HEK293 (cell line): ENCODE measurements around the gene R3HDM4.

Source experiments
- CTCF ChIA-PET: fragments of 350-600 bp; formaldehyde crosslinking; extraction: SDS; loops from one replicate; lab custom pipeline; 2021; ENCODE audit warnings: antibody characterized with exemption; lab: Yijun Ruan, JAX
- POLR2A ChIA-PET: fragments of 300-600 bp; formaldehyde crosslinking; extraction: SDS; loops from one replicate; lab custom pipeline; 2020; ENCODE audit warnings: antibody characterized with exemption, inconsistent platforms; lab: Yijun Ruan, JAX
- H3K27ac ChIP-seq: fragments of 200-500 bp; sonication (Bioruptor generic); 2 replicates; pipeline ENCODE4 v1.5.1; 2014; ENCODE audit warnings: low read depth, low read length, control low read depth, inconsistent platforms; ENCODE audit errors: extremely low read depth
- H3K36me3 ChIP-seq, 2 experiments: fragments of 200-500 bp in 1 of 2; sonication (Bioruptor generic) in 1 of 2; 1 replicate in 1 of 2; 2 replicates in 1 of 2; pipeline ENCODE4 v1.5.1; 2014 to 2017; ENCODE audit warnings: inconsistent platforms in 2 of 2, low read length in 2 of 2; ENCODE audit not compliant: control insufficient read depth in 2 of 2, insufficient read depth in 1 of 2
- H3K4me1 ChIP-seq: fragments of 200-500 bp; sonication (Bioruptor generic); 2 replicates; pipeline ENCODE4 v1.5.1; 2014; ENCODE audit warnings: mild to moderate bottlenecking, low read length, inconsistent platforms; ENCODE audit not compliant: control insufficient read depth, insufficient read depth
- H3K4me3 ChIP-seq: 2 replicates; pipeline ENCODE4 v1.5.1; 2011; ENCODE audit warnings: low read depth, mild to moderate bottlenecking, control low read depth, low read length, moderate library complexity
- H3K9me3 ChIP-seq: fragments of 200-500 bp; sonication (Bioruptor generic); 2 replicates; pipeline ENCODE4 v1.5.1; 2014; ENCODE audit warnings: low read depth, low read length, inconsistent platforms; ENCODE audit not compliant: control insufficient read depth, insufficient read depth
- ATF2 ChIP-seq: fragments of 450-650 bp; formaldehyde crosslinking; IDR thresholded peaks from 2 replicates; pipeline ENCODE4 v1.5.1; 2016; ENCODE audit warnings: missing biosample characterization, missing genetic modification characterization, low read depth
- EGR2 ChIP-seq: fragments of 450-650 bp; formaldehyde crosslinking; IDR thresholded peaks from 2 replicates; pipeline ENCODE4 v1.5.1; 2016; ENCODE audit warnings: low read depth, missing biosample characterization, missing genetic modification characterization
- GLIS2 ChIP-seq: fragments of 450-650 bp; formaldehyde crosslinking; IDR thresholded peaks from 2 replicates; pipeline ENCODE4 v1.5.1; 2016; ENCODE audit warnings: missing biosample characterization, missing genetic modification characterization
- KLF8 ChIP-seq: fragments of 450-650 bp; formaldehyde crosslinking; IDR thresholded peaks from 2 replicates; pipeline ENCODE4 v1.5.1; 2016; ENCODE audit warnings: missing biosample characterization, missing genetic modification characterization
- PATZ1 ChIP-seq: fragments of 450-650 bp; formaldehyde crosslinking; IDR thresholded peaks from 2 replicates; pipeline ENCODE4 v1.5.1; 2016; ENCODE audit warnings: missing biosample characterization, missing genetic modification characterization
- RBAK ChIP-seq: fragments of 450-650 bp; formaldehyde crosslinking; IDR thresholded peaks from 2 replicates; pipeline ENCODE4 v1.5.1; 2016; ENCODE audit warnings: missing biosample characterization, missing genetic modification characterization
- SP2 ChIP-seq: fragments of 450-650 bp; formaldehyde crosslinking; IDR thresholded peaks from 2 replicates; pipeline ENCODE4 v1.5.1; 2016; ENCODE audit warnings: missing biosample characterization, missing genetic modification characterization
- ZBTB11 ChIP-seq: fragments of 450-650 bp; formaldehyde crosslinking; conservative IDR thresholded peaks from 2 replicates; pipeline ENCODE4 v1.5.1; 2016; ENCODE audit warnings: low read depth, missing biosample characterization, missing genetic modification characterization
- ZBTB44 ChIP-seq: fragments of 450-650 bp; IDR thresholded peaks from 2 replicates; pipeline ENCODE4 v1.5.1; 2018; ENCODE audit warnings: missing biosample characterization, mild to moderate bottlenecking, missing genetic modification characterization
- ZBTB6 ChIP-seq: fragments of 450-650 bp; formaldehyde crosslinking; IDR thresholded peaks from 2 replicates; pipeline ENCODE4 v1.5.1; 2017; ENCODE audit warnings: missing biosample characterization, missing genetic modification characterization
- ZFP69B ChIP-seq: fragments of 450-650 bp; formaldehyde crosslinking; IDR thresholded peaks from 2 replicates; pipeline ENCODE4 v1.5.1; 2016; ENCODE audit warnings: missing biosample characterization, missing genetic modification characterization
- ZIC2 ChIP-seq: fragments of 450-650 bp; formaldehyde crosslinking; IDR thresholded peaks from 2 replicates; pipeline ENCODE4 v1.5.1; 2016; ENCODE audit warnings: missing biosample characterization, missing genetic modification characterization
- ZNF221 ChIP-seq: fragments of 450-650 bp; formaldehyde crosslinking; IDR thresholded peaks from 2 replicates; pipeline ENCODE4 v1.5.1; 2017; ENCODE audit warnings: missing biosample characterization, missing genetic modification characterization, borderline replicate concordance
- ZNF366 ChIP-seq: fragments of 450-650 bp; formaldehyde crosslinking; conservative IDR thresholded peaks from 2 replicates; pipeline ENCODE4 v1.5.1; 2016; ENCODE audit warnings: missing biosample characterization, missing genetic modification characterization
- ZNF394 ChIP-seq: fragments of 450-650 bp; formaldehyde crosslinking; IDR thresholded peaks from 2 replicates; pipeline ENCODE4 v1.5.1; 2016; ENCODE audit warnings: missing biosample characterization, missing genetic modification characterization, mild to moderate bottlenecking, moderate library complexity, borderline replicate concordance
- ZNF473 ChIP-seq: fragments of 450-650 bp; formaldehyde crosslinking; IDR thresholded peaks from 2 replicates; pipeline ENCODE4 v1.5.1; 2017; ENCODE audit warnings: missing biosample characterization, missing genetic modification characterization
- ZNF488 ChIP-seq: fragments of 450-650 bp; formaldehyde crosslinking; IDR thresholded peaks from 2 replicates; pipeline ENCODE4 v1.5.1; 2016; ENCODE audit warnings: missing biosample characterization, missing genetic modification characterization
- ZNF600 ChIP-seq: fragments of 450-650 bp; formaldehyde crosslinking; IDR thresholded peaks from 2 replicates; pipeline ENCODE4 v1.5.1; 2016; ENCODE audit warnings: missing biosample characterization, missing genetic modification characterization
- ZNF623 ChIP-seq: fragments of 450-650 bp; formaldehyde crosslinking; IDR thresholded peaks from 2 replicates; pipeline ENCODE4 v1.5.1; 2016; ENCODE audit warnings: missing biosample characterization, missing genetic modification characterization
- ZNF629 ChIP-seq: fragments of 450-650 bp; formaldehyde crosslinking; IDR thresholded peaks from 2 replicates; pipeline ENCODE4 v1.5.1; 2017; ENCODE audit warnings: missing biosample characterization, missing genetic modification characterization
- ZNF776 ChIP-seq: fragments of 450-650 bp; formaldehyde crosslinking; IDR thresholded peaks from 2 replicates; pipeline ENCODE4 v1.5.0; 2017; ENCODE audit warnings: missing biosample characterization, missing genetic modification characterization, borderline replicate concordance

The R3HDM4 gene

GRCh38 chr19:869245-870177 is 43.5 kb downstream of the R3HDM4 start (continued):
- TF ChIP-seq ZBTB6 = peak; percentile 100
- TF ChIP-seq SP2 (tag by site-specific recombination) = peak; percentile 15; the same call in 1 of the 2 replicates
- no peak for TF ChIP-seq ZNF473 (tag by site-specific recombination)
- no peak for TF ChIP-seq ZNF221 (tag by site-specific recombination)
- TF ChIP-seq ZBTB44 (tag by site-specific recombination) = no peak
- peak; percentile 34; the same call in 1 of the 2 replicates for TF ChIP-seq ZIC2 (tag by site-specific recombination)
- no peak for TF ChIP-seq EGR2 (tag by site-specific recombination)
- TF ChIP-seq GLIS2 (tag by site-specific recombination) = peak; percentile 67
- TF ChIP-seq ZNF629 (tag by site-specific recombination) = peak; percentile 53
- TF ChIP-seq ATF2 = peak; percentile 65
- 0 out of 2 replicates have a peak, but pooled peaks have one; percentile 22 for TF ChIP-seq KLF8 (tag by site-specific recombination)
- peak; percentile 70 for TF ChIP-seq ZNF366 (tag by site-specific recombination)
- TF ChIP-seq RBAK = no peak
- TF ChIP-seq PATZ1 = peak; percentile 60; the same call in 1 of the 2 replicates

GRCh38 chr19:868458-869244 is 44.4 kb downstream of the R3HDM4 start:
- Histone ChIP-seq H3K27ac (0 out of 2 replicates have a peak overlapping the region, but pooled peaks have one; percentile 14), H3K4me3 (no peak overlapping the region), H3K4me1 (no peaks in the 10 kb centered on the region; the same call in 1 of the 2 replicates), H3K9me3 (no peaks in the 10 kb centered on the region), H3K36me3 (peaks cover 7 to 41% of the 10 kb centered on the region in 2 experiments; a peak in 2 of 3 replicates)
- ChIA-PET CTCF (no interaction called here), POLR2A (no interaction called here)
- TF ChIP-seq ZNF394 (tag by site-specific recombination) (peak; percentile 51; the same call in 1 of the 2 replicates), ZBTB11 (tag by site-specific recombination) (no peak), ZNF623 (peak; percentile 58), ZNF776 (no peak), ZFP69B (tag by site-specific recombination) (peak; percentile 88), ZNF488 (tag by site-specific recombination) (no peak), ZNF600 (tag by site-specific recombination) (peak; percentile 15; the same call in 1 of the 2 replicates)
